Transverse colon (tissue), 4 donors: Measurements from ENCODE around the gene PCID2. TPM values are rescaled to one million over a fixed set of nuclear protein-coding genes. Genes with fewer than 3 reads are reported as not detected.

Experiments
- DNase-seq: peaks from one replicate; pipeline ENCODE4 v3.0.0-alpha.2; 2019
- H3K27ac ChIP-seq, 4 donors: fragments of 200-600 bp; sonication (generic); 2 replicates each; pipeline ENCODE4 v1.5.1; 2016 to 2018; ENCODE audit warnings: inconsistent platforms in 4 of 4
- H3K27me3 ChIP-seq: fragments of 200-600 bp; sonication (generic); 2 replicates; pipeline ENCODE4 v1.5.1; 2017; ENCODE audit warnings: inconsistent platforms
- H3K36me3 ChIP-seq, 4 donors: fragments of 200-600 bp; sonication (generic); 2 replicates each; pipeline ENCODE4 v1.5.1; 2017 to 2019; ENCODE audit warnings: inconsistent platforms in 4 of 4
- H3K4me1 ChIP-seq, 4 donors: fragments of 200-600 bp; sonication (generic); 2 replicates each; pipeline ENCODE4 v1.5.1; 2017 to 2020; ENCODE audit warnings: inconsistent platforms in 4 of 4
- H3K4me3 ChIP-seq, 4 donors: fragments of 200-600 bp; sonication (generic); 1 replicate in 1 of 4; 2 replicates in 3 of 4; pipeline versions ENCODE4 v1.5.1 to v1.6.1; 2017 to 2019; ENCODE audit warnings: inconsistent platforms in 4 of 4
- H3K9me3 ChIP-seq, 2 donors: fragments of 200-600 bp; sonication (generic); 2 replicates each; pipeline ENCODE4 v1.5.1; 2017 to 2019; ENCODE audit warnings: inconsistent platforms in 2 of 2
- CTCF ChIP-seq, 5 experiments: fragments of 200-600 bp in 3 of 5; fragments of 450-650 bp in 2 of 5; sonication (generic) in 3 of 5; IDR thresholded peaks; 1 replicate in 2 of 5; 2 replicates in 3 of 5; pipeline ENCODE4 v1.5.1; 2016 to 2017; ENCODE audit warnings: antibody characterized with exemption in 5 of 5, inconsistent platforms in 3 of 5, mild to moderate bottlenecking in 2 of 5, moderate library complexity in 1 of 5
- EP300 ChIP-seq: sonication (generic); formaldehyde crosslinking; IDR thresholded peaks from one replicate; pipeline ENCODE4 v1.6.1; 2017; ENCODE audit warnings: antibody characterized with exemption, low read depth
- POLR2A ChIP-seq: fragments of 450-650 bp; IDR thresholded peaks from one replicate; pipeline ENCODE4 v1.6.1; 2016; ENCODE audit warnings: antibody characterized with exemption, mild to moderate bottlenecking, moderate library complexity
- POLR2AphosphoS5 ChIP-seq, 3 donors: sonication (generic); formaldehyde crosslinking; IDR thresholded peaks; one replicate each; pipeline ENCODE4 v1.6.1; 2016; ENCODE audit warnings: antibody characterized with exemption in 3 of 3
- WGBS, 2 donors: methylation state at CpG; one replicate each; pipeline ENCODE4 v1.1.5; 2018; ENCODE audit warnings: low coverage in 1 of 2; 5-methylcytosine and 5-hydroxymethylcytosine counted together
- in situ Hi-C, 4 donors: fragments of 200-750 bp; cut with MboI; loops; one replicate each; pipeline versions ENCODE4 v1.15.0 to v1.15.1; 2017; ENCODE audit warnings: low sequenced_read_pairs in 3 of 4, low pct_ligation_motif_present in 1 of 4, low pct_unique_long_range_greater_than_20kb in 1 of 4
- intact Hi-C: fragments of 100-400 bp; cut with DNase I; formaldehyde crosslinking; loops from one replicate; pipeline ENCODE4 v1.15.1; 2023; ENCODE audit warnings: low total_unique reads
- total RNA-seq, 4 donors: library from RNA; depleted of rRNA; stranded (reverse); fragments of >200 nt; gene quantifications; one replicate each; pipeline ENCODE4 v1.1.0, GENCODE V29; 2016

The PCID2 gene
- total RNA-seq, 4 donors from 2014 or later, result 13.1 to 87.6 (median 41.3) TPM

GRCh38 chr13:113161433-113161832 lies 47.0 kb downstream of the PCID2 start:
- intact Hi-C loops (no loop called here), in situ Hi-C loops (no loop called here)
- 29 to 34% methylated on average over 7 to 16 of the region's 16 CpGs for whole genome bisulfite sequencing, 2 donors
- Histone ChIP-seq H3K27me3 (peaks cover 24% of the 10 kb centered on the region), H3K9me3 (no peaks in the 10 kb centered on the region), H3K4me1 (peaks cover 0 to 3% (median under 1%) of the 10 kb centered on the region in 4 donors), H3K4me3 (no peak overlapping the region), H3K27ac (no peak overlapping the region), H3K36me3 (no peaks in the 10 kb centered on the region)
- TF ChIP-seq POLR2AphosphoS5 (IDR thresholded peaks at IDR 0.05), result no peak
- no peak for TF ChIP-seq CTCF (IDR thresholded peaks at IDR 0.05)
- TF ChIP-seq EP300, result no peak
- DNase-seq, result no peak

- TF ChIP-seq CTCF (IDR thresholded peaks at IDR 0.05) (no peak), EP300 (no peak), POLR2A (no peak), POLR2AphosphoS5 (IDR thresholded peaks at IDR 0.05) (no peak)
- in situ Hi-C loops, result no loop called here
- intact Hi-C loops, result no loop called here
- Histone ChIP-seq H3K36me3 (no peaks in the 10 kb centered on the region), H3K4me3 (no peak overlapping the region), H3K9me3 (no peaks in the 10 kb centered on the region), H3K4me1 (no peaks in the 10 kb centered on the region), H3K27me3 (peaks cover 24% of the 10 kb centered on the region), H3K27ac (no peak overlapping the region)
- DNase-seq, result no peak
- 73 to 88% methylated on average over 3 to 12 of the region's 12 CpGs for WGBS, 2 donors
These were observed 47.5 kb downstream of the PCID2 start for GRCh38 chr13:113160983-113161382.

GRCh38 chr13:113159701-113160100 lies 48.8 kb downstream of the PCID2 start:
- Histone ChIP-seq H3K27me3 (peaks cover 24% of the 10 kb centered on the region), H3K27ac (no peak overlapping the region), H3K4me3 (no peak overlapping the region), H3K9me3 (no peaks in the 10 kb centered on the region), H3K4me1 (peaks cover 0 to under 1% (median 0%) of the 10 kb centered on the region in 4 donors), H3K36me3 (no peaks in the 10 kb centered on the region)
- 85 to 96% methylated on average over 5 to 19 of the region's 20 CpGs for WGBS, 2 donors
- in situ Hi-C loops (no loop called here), intact Hi-C loops (no loop called here)
- no peak for DNase-seq
- no peak for TF ChIP-seq EP300
- TF ChIP-seq CTCF (IDR thresholded peaks at IDR 0.05), result no peak
- no peak for TF ChIP-seq POLR2AphosphoS5 (IDR thresholded peaks at IDR 0.05)
- TF ChIP-seq POLR2A, result no peak

GRCh38 chr13:113158946-113159345 lies 49.5 kb downstream of the PCID2 start:
- Histone ChIP-seq H3K9me3 (no peaks in the 10 kb centered on the region), H3K36me3 (no peaks in the 10 kb centered on the region), H3K27ac (no peak overlapping the region), H3K4me1 (peaks cover 0 to 5% (median 1%) of the 10 kb centered on the region in 4 donors), H3K4me3 (no peak overlapping the region), H3K27me3 (peaks cover 23% of the 10 kb centered on the region)
- TF ChIP-seq CTCF (IDR thresholded peaks at IDR 0.05) (no peak), POLR2A (no peak), EP300 (no peak), POLR2AphosphoS5 (IDR thresholded peaks at IDR 0.05) (no peak)
- 80 to 84% methylated on average over 2 to 6 of the region's 7 CpGs for WGBS, 2 donors
- intact Hi-C loops, result no loop called here
- in situ Hi-C loops, result no loop called here
- DNase-seq, result no peak
